Stimulated activated CD4-positive, alpha-beta T cell treated with anti-CD3 and anti-CD28 coated beads, TNF-alpha, amount 100 ng/mL, for 48 hours (primary cell): ENCODE measurements around the gene VIM.
"Not testable (repeated sequence)": the region's sequence is repeated elsewhere in the genome, so short reads cannot be mapped to it uniquely, and the experiment has no call there.

Experiments used
- DNase-seq, 3 donors: peaks; one replicate each; pipeline ENCODE4 v3.0.0-alpha.2; 2020; ENCODE audit warnings: low read depth in 3 of 3

The VIM gene

GRCh38 chr10:17256051-17256450 lies 28.0 kb downstream of the VIM start:
- no peak for DNase-seq

DNA sequence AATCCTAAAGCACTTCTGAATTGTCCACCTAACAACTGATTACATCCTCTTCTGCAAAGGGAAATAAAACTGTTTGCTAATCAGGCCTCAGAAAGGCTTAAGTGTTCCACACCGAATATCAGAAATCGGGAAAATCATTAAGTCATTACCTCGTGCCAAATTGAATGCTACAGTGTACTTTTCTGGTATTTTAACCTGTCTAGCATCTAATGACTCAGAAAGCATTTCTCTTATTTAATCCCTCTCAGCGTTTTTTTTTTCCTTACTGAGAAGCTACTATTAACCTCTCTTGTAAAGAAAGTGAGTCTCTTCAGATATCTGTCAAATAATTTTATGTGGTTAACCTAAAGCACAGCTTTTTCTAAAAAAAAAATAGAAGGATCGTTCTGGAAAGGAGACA lies 28.6 kb downstream of the VIM start:
- no peak for DNase-seq

DNA sequence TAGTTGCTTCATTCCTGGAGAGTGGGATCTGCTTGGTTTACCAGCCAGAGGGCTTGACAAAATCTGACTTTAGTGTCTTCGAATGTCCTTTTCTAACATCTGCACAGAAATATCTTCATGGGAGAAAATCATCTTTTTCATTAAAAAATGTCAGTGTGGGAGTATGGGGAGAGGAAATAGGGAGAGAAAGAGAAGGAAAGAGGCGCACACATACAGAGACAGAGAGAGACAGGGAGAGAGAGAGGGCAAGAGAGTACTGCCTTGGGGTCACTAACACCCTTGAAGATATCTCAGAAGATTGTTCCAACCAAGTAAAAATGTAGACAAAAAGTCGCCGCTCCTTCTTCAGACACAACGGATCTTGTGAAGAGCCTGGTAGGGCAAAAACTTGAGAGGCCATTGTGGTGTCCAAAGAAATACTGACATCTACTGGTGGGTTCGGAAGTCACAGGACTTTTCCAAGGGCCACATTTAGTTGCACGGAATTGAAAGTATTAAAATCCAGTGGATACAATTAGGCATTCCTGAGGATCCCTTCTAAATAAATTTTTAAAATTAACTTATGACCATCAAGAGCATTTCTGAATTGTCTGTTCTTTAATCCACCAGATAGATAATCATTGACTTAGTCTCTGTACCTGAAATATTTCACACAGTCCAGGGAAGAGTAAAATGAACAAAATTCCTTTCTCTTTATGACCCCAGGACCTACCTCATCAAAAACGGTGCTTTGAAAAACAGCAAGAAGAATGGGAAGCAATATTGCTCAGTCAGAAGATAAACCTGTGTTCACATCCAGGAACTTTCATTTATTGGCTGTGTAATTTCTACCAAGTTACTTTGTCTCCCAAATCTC lies 29.7 kb downstream of the VIM start:
- peak; percentile 10 to 29 (median 12) for DNase-seq

DNA sequence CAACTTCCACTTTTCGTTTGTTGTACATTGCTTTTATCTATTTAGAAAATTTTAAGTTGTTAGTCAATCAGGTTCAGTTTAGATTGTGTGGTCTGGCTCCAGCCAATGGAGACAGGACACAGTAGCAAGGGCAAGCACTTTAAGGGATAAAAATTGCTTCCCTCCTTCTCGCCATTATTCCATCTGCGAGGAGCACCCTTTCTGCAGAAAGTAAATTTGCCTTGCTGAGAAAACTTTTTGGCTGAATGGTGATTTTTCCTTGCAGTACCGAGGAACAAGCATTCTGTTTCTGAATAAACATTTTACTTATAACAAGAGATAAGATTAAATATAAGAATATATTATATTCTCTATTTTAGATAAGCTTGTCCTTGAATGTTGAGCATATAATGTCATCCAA lies 34.5 kb downstream of the VIM start:
- DNase-seq, result no peak

DNA sequence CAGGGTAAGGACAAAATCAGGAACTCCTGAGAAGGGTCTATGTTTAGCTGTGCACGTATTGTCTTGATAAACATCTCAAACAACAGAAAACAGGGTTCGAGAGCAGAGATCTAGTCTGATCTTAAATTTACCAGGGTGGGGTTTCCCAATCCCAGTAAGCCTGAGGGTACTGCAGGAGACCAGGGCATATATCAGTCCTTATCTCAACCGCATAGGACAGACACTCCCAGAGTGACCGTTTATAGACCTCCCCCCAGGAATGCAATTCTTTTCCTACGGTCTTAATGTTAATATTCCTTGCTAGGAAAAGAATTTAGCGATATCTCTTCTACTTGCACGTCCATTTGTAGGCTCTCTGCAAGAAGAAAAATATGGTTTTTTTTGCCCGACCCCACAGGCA lies 35.5 kb downstream of the VIM start:
- no peak for DNase-seq

- no peak for DNase-seq
Observed at GRCh38 chr10:17265468-17265867, 37.4 kb downstream of the VIM start.

DNA sequence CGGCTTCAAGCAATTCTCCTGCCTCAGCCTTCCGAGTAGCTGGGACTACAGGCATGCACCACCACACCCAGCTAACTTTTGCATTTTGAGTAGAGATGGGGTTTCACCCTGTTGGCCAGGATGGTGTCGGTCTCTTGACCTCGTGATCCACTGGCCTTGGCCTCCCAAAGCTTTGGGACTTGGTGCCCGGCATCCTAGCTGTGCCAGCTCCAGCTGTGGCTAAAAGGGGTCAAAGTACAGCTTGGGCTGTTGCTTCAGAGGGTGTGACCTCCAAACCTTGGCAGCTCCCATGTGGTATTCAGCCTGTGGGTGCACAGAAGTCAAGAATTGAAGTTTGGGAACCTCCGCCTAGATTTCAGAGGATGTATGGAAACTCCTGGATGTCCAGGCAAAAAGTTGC lies 38.5 kb downstream of the VIM start:
- DNase-seq, result not testable (repeated sequence)

DNA sequence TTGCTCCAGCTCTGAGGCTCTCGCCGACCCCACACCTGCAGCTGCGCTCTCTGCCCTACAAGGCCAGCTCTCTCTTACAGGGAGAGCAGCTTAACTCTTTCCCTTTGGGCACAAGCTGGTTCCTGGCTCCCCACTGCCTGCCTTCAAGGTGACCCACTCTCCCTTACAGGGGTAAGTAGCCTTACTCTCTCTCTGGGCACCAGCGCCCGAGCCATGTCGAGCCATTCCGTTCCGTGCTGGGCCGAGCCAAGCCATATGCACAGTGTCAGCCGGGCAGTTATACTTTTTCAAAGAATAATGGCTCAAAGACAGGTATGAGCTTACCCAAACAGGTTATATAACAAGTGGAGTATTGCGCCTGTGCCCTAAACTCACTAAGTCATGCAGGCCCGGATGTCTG lies 44.6 kb downstream of the VIM start:
- no peak for DNase-seq

DNA sequence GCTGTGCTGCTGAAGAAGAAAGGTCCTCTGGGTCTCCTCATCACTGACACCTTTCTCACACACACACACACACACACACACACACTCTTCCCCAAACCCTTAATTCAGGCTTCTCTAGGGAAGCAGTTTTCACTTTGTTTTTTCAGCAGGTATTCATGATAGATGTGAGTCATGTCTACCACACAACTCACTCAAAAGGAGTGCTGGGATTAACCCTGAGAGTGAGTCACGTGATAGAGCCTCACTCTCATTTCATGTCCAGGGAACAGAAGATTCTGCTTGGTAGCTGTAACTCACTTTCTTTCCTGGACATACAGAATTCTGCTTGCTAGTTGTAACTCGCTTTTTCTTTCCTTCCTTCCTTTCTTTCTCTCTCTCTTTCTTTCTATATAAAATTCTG lies 45.4 kb downstream of the VIM start:
- DNase-seq, result no peak

DNA sequence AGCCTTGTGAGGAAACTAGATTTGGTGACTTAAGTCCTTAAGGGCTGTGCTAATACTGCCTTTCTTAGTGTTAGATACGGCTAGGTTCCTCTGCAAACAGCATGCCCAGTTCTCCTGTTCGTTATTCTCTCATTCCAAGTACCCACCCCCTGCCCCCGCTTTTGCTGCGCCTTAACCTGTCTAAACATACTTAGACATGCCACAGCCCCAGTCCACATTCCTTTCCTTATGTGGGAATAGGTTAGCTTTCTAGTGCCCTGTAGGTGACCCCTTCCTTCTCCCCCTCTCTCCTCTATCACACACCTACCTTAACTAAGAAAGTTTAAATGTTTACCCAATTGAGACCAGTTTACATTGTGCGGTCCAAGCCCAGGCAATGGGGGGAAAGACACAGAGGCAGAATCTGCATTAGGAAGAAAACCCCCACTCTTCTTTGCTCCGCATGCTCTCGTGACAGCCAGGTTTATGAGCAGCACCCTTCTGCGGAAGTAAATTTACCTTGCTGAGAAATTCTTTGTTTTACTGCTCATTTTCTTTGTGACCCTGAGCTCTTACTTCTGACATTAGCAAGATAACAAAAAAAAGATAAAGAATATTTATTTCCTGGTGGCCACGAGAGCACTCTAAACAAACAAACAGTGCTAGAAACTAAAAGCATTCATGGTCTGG lies 48.8 kb downstream of the VIM start:
- DNase-seq, result no peak

DNA sequence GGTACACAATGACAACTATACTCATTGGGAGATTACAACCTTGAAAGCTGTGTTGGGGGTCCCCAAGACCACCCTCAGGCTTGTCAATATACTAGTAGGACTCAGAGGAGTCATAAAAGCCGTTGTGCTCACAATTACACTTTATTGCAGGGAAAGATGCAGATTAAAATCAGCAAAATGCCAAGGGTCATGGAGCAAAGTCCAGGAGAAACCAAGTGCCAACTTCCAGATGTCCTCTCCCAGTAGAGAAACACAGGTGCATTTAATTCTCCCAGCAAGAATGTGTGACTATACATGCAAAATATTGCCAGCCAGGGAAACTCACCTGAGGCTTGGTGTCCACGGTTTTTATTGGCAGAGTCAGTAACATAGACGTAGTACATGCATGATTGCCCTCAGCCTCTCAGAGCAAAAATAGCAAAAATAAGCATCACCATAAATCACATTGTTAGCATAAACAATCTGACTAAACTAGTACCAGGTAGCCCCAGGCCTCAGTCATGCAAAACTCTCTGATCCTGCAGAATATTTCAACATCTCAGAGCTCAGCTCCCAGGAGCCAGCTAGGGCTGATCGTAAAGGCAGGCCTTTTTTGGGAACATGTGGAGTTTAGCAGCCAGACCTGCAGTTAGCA lies 50.7 kb downstream of the VIM start:
- no peak for DNase-seq

DNA sequence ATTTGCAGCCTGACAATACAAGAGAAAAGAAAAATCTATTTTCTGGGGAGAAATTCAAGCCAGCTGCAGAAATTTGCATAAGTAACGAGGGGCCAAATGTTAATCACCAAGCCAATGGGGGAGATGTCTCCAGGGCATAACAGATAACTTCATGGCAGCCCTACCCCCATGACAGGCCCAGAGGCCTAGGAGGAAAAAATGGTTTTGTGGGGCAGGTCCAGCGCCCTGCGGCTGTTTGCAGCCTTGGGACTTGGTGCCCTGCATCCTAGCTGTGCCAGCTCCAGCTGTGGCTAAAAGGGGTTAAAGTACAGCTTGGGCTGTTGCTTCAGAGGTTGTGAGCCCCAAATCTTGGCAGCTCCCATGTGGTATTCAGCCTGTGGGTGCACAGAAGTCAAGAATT lies 54.3 kb downstream of the VIM start:
- DNase-seq, result no peak

- no peak for DNase-seq
Observed at GRCh38 chr10:17286562-17287550, 58.8 kb downstream of the VIM start.
